Sigmoid colon (tissue), 4 donors: Measurements from ENCODE around the gene BRD2.

ENCODE experiments used
- EP300 ChIP-seq, 4 donors: sonication (generic); formaldehyde crosslinking; IDR thresholded peaks; one replicate each; pipeline ENCODE4 v1.6.1; 2017; ENCODE audit warnings: antibody characterized with exemption in 4 of 4
- POLR2A ChIP-seq, 2 donors: fragments of 450-650 bp; IDR thresholded peaks; one replicate each; pipeline ENCODE4 v1.6.1; 2016; ENCODE audit warnings: antibody characterized with exemption in 2 of 2, mild to moderate bottlenecking in 2 of 2, moderate library complexity in 2 of 2
- TF ChIP-seq, protein P1 (sequence below), 4 experiments: fragments of 450-650 bp in 3 of 4; fragments of 200-600 bp in 1 of 4; IDR thresholded peaks; one replicate each; pipeline ENCODE4 v1.5.1; 2016 to 2019; ENCODE audit warnings: antibody characterized with exemption in 4 of 4, mild to moderate bottlenecking in 3 of 4, moderate library complexity in 2 of 4

DNA sequence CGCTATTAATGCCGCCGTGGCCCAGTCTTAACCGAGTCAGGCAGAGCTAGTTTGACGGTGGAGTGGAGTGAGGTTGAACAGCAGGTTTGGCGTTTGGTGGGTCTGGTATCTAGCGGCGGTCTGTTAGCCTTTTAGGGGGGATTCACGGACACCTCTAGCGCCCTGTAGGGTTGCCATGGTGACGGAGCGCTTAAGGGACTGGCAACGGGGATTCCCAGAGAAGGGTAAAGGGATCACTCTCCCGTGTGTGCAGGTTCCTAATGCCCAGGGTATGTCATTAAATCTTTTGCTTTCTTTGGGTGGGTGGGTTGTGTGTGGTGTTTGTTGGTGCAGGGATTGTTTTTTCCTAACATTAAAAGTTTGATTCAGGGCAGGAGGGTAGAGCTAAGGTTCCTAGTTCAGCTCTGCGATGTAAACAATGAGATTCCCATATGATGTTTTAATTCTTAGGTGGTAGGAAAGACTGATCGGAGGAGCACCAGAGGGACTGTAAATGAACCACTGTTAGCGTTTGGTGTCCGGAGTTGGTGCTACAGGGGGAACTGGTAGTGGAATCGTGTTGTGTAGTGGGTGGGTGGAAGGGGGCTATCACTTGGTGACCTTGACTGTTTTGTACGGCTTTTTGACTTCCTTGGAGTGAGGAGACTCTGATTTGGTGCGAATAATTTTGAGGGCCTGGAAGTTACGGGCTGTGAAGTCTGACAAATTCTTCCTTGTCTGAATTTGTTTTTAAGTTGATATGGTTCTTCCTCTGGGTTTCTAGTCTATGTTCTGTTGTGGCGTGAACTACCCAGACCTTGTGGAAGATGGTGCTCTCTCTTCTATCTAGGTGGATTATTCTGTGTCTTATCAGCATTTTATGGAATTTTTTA, 5.0 kb downstream of the BRD2 start:
- TF ChIP-seq EP300 (IDR thresholded peaks at IDR 0.05) (no peak), POLR2A (IDR thresholded peaks at IDR 0.05) (no peak)
- TF ChIP-seq, protein P1, sequence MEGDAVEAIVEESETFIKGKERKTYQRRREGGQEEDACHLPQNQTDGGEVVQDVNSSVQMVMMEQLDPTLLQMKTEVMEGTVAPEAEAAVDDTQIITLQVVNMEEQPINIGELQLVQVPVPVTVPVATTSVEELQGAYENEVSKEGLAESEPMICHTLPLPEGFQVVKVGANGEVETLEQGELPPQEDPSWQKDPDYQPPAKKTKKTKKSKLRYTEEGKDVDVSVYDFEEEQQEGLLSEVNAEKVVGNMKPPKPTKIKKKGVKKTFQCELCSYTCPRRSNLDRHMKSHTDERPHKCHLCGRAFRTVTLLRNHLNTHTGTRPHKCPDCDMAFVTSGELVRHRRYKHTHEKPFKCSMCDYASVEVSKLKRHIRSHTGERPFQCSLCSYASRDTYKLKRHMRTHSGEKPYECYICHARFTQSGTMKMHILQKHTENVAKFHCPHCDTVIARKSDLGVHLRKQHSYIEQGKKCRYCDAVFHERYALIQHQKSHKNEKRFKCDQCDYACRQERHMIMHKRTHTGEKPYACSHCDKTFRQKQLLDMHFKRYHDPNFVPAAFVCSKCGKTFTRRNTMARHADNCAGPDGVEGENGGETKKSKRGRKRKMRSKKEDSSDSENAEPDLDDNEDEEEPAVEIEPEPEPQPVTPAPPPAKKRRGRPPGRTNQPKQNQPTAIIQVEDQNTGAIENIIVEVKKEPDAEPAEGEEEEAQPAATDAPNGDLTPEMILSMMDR (IDR thresholded peaks at IDR 0.05): no peak
